GM21423 (cell line): ENCODE measurements around the gene MEMO1.
"Not testable (repeated sequence)": the region's sequence is repeated elsewhere in the genome, so short reads cannot be mapped to it uniquely, and the experiment has no call there.

Source experiments
- ATAC-seq: cut with Tn5 transposase; IDR thresholded peaks from one replicate; pipeline ENCODE4 v1.9.1; 2021; ENCODE audit warnings: mild to moderate bottlenecking, moderate library complexity; ENCODE audit not compliant: unreplicated experiment

The MEMO1 gene

DNA sequence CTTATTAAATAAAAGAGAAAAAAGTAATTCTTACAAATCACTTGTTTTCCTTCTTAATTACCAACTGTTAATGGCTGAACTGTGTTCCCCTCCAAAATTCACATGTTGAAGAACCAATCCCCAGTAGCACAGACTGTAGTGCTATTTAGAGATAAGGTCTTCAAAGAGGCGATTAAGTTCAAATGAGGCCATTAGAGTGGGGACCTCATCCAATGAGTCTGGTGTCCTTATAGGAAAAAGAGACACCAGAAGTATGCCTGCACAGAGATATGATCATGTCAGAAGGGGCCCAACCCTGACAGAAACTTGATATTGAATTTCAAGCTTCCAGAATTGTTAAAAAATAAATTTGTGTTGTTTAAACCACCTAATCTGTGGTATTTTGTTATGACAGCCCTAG lies 89.8 kb downstream of the MEMO1 start:
- no peak for ATAC-seq

DNA sequence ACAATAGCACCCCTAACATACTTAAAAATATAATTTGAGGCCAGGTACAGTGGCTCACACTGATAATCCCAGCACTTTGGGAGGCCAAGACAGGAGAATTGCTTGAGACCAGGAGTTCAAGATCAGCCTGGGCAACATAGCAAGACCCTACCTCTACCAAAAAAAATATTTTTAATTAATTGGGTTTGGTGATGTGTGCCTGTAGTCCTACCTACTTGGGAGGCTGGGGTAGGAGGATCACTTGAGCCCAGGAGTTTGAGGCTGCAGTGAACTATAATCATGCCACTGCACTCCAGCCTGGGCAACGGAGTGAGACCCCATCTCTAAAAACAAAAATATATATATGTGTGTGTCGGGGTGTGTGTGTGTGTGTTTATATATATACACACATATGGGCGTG lies 91.3 kb downstream of the MEMO1 start:
- no peak for ATAC-seq

DNA sequence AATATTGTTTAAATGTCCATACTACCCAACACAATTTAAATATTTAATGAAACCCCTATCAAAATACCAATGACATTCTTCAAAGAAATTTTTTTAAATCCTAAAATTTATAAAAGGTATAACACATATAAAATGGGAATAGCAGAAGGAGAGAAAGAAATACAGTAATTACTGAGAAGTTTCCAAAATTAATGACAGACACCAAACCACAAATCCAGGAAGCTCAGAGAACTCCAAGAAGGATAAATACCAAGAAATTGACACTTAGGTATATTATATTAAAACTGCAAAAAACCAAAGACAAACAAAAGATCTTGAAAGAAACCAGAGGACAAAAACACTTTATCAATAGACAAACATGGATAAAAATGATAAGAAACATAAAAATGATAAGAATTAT lies 101.1 kb downstream of the MEMO1 start:
- ATAC-seq: no peak

DNA sequence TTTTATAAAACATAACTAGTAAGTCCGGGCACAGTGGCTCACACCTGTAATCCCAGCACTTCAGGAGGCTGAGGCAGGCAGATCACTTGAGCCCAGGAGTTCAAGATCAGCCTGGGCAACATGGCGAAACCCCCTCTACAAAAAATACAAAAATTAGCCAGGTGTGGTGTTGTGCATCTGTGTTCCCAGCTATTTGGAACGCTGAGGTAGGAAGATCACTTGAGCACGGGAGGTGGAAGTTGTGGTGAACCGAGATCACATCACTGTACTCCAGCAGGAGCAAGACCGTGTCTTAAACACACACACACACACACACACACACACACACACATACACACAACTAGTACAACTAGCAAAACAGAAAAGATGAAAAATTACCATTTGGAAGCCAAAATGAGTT lies 103.3 kb downstream of the MEMO1 start:
- ATAC-seq: not testable (repeated sequence)

DNA sequence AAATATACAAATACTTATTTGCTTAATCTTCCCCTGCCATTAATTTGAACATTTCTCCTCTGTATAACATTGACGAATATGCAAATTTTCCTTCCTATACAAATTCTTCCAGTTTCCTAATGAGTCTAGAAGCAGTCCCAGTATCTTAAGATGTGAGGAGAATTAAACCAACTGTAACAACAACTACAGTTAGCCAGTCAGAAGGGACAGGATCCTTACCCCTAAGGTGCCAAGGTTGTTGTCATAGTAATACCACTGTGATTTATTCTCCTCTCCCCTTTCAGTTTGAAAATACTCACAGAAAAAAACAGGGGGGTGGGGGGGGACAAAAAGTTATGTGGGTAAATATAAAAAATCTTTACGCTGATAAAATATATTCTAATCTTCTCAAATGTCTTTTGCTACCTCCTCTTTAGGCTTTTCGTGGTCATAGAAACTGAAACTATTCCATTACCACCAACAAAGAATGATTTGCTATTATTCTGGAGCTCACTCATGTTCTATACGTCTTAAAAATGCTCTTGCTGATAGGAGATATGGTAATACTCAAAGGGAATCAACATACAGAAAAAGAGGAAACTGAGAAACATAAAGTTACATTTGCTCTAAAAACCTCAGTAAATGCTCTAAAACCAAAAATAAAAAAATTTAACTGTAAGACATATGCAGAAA lies 107.6 kb downstream of the MEMO1 start:
- no peak for ATAC-seq

DNA sequence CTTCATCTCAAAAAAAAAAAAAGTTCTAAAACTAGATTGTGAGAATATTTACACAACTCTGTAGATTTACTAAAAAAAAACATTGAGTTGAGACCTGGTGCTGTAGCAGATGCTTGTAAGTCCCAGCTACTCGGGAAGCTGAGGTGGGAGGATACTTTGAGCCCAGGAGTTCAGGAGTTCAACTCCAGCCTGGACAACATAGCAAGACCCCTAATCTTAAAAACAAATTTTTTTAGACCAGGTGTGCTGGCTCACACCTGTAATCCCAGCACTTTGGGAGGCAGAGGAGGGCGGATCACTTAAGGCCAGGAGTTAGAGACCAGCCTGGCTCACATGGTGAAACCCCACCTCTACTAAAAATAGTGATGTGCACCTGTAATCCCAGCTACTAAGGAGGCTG lies 108.9 kb downstream of the MEMO1 start:
- no peak for ATAC-seq

DNA sequence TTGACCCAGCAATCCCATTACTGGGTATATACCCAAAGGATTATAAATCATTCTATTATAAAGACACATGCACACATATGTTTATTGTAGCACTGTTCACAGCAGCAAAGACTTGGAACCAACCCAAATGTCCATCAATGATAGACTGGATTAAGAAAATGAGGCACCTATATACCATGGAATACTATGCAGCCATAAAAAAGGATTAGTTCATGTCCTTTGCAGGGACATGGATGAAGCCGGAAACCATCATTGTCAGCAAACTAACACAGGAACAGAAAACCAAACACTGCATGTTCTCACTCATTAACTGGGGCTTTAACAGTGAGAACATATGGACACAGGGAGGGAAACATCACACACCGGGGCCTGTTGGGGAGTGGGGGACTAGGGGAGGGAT lies 110.7 kb downstream of the MEMO1 start:
- not testable (repeated sequence) for ATAC-seq

DNA sequence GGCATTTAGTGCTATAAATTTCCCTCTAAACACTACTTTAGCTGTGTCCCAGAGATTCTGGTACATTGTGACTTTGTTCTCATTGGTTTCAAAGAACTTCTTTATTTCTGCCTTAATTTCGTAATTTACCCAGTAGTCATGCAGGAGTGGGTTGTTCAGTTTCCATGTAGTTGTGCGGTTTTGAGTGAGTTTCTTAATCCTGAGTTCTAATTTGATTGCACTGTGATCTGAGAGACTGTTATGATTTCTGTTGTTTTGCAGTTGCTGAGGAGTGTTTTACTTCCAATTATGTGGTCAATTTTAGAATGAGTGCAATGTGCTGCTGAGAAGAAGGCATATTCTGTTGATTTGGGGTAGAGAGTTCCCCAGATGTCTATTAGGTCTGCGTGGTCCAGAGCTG lies 112.5 kb downstream of the MEMO1 start:
- ATAC-seq: not testable (repeated sequence)

DNA sequence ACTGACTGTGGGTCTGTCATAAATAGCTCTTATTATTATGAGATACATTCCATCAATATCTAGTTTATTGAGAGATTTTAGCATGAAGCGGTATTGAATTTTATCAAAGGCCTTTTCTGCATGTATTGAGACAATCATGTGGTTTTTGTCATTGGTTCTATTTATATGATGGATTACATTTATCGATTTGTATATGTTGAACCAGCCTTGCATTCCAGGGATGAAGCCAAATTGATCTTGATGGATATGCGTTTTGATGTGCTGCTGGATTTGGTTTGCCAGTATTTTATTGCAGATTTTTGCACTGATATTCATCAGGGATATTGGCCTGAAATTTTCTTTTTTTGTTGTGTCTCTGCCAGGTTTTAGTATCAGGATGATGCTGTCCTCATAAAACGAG lies 113.5 kb downstream of the MEMO1 start:
- ATAC-seq: not testable (repeated sequence)

DNA sequence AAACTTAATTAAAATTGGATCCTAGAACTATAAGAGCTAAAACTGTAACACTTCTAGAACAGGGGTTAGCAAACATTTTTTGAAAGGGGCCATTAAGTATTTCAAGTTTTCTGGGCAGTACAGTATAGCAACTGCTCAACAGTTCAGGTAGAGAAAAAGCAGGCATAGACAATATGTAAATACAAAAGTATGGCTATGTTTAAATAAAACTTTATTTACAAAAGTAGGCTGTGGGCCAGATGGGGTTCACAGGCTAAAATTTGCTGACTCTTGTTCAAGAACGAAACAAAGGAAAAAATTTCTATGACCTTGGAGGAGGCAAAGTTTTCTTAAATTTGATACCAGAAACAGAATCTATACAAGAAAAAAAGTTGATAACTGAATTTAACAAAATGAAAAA lies 114.5 kb downstream of the MEMO1 start:
- no peak for ATAC-seq

DNA sequence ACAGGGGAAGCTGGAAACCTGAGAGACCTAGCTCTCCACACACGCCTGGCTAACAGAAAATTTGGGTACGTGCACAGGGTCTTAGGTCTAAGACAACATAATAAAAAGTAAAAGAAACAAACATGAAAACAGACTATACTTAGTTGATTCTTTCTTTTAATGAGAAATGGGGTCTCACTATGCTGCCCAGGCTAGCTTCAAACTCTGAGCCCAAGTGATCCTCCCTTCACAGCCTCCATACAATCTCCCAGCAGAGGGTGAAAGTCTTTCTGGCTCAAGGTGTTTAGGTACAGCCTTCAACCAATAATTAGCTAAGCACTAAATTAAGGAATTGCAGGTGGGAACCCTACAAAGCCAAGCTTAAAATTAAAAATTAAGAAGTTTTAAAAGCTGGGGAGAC lies 116.2 kb downstream of the MEMO1 start:
- ATAC-seq: no peak

DNA sequence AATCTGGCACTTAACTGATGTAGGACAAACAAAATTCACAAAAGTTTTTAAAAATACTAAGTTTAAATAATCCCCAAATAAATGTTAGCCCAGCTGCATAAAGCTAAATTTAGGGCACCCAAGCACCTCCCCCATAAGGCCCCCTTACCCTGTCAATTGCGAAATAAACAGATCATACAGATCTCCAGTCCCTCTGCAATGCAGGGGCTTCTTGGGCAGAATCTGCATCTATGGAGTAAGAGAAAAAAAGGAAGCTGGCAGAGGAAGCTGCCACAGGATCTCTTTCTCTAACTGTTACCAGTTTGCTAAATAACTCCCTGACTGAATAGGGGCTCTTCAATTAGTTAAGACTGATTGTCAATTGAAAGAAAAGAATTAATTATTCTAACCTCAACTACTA lies 117.7 kb downstream of the MEMO1 start:
- ATAC-seq: no peak

DNA sequence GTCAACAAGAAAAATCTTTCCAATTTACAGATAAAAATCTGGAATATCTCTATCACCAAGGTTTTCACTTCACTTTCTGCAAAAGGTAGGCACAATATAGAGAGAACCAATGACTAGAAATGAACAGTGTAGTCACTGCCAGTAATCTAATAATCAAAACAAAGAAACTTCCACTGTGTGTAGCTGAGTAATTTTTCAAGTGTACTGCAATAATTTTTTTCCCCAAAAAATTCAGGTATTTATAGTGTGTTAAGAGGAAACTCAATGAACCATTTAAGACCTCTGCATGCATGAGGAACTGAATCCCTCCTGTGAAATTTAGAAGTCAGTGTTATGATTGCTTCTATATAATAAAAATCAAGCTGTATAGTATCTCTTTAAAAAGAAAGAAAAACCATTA lies 121.8 kb downstream of the MEMO1 start:
- no peak for ATAC-seq

DNA sequence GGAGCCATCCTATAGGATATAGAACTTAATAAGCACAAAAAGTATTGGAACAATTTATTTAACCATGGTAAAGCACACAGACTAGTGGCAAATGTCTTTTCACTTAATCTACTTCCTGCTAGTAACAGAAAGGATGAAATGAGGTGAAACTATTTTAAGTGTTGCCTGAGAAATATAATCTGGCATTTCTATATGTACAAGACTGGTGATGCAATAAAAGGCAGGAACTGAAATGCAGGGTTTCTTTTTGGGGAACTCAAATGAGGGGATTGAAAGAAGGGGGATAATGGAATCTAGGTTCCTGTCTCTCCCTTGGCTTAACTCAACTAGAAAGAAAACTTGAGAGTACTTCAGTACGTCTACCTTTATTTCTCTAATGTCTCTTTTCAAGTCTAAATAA lies 122.3 kb downstream of the MEMO1 start:
- ATAC-seq: no peak

DNA sequence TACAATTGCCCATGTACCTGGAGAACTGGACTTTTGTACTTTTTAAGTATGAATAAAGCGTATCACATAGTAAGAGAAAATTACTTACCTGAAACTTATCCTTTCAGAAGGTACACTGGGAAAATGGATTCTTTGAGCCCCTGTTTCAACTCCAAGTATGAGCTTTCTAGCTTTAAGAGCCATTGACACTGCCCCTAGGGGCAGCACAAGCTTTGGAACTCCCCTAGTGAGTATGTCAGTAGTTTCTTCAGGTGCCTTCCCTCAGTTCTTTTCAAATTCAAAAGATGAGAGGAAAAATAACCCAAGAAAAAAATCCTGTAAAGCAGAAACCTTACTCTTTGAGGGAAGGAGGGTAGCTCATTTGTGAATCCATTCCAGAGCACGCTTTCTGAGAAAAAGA lies 124.1 kb downstream of the MEMO1 start:
- ATAC-seq: peak; percentile 56

DNA sequence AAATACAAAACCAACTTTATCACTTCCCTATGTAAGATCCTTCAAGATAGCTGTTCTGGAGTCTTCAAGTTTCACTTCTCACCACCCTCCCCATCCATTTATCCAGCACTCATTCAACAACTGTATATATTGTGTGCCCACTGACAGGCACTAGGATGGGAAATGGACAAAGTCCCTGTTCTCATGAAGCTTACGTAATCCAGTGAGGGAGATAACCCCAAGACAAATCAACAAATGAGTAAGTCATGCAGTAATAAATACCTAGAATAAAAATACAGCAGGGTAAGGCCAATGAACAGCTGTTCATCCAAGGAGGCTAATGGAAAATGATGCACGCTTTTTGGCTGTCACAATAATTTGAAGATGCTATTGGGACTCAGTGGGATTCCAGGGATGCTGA lies 133.8 kb downstream of the MEMO1 start:
- ATAC-seq: no peak

DNA sequence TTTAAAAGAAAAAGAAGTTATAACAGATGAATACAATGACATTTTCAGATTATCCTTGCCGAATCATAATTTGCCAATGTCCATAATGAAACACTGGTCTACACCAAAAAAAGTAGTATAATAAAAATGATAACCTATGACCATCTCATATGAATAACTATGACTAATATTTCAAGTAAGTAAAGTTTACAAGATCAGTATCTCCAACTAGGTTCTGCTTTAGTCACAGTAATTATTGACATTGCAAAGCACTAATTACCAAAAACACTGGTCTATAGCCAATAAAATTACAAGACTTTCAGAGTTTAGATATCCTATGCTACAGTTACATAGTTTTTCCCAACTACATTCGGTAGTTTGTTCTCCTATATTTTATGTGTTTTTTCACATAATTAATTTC lies 136.7 kb downstream of the MEMO1 start:
- ATAC-seq: no peak

DNA sequence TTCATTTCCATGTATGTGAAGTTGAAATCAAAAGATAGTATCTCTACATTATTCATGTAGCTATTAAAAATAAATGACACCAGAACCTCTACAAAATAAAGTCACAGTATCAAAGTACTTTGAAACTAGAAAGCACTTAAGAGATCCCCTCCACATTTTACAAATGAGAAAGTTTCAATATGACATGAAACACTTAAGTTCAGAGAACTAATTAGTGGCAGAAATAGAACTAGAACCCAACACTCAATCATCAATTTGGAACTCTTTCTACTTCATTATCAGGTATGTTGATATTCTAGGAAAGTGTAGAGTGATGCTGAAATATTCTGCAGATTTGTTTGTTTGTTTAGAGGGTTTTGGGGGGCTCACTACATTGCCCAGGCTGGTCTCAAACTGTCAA lies 145.6 kb downstream of the MEMO1 start:
- ATAC-seq: no peak

DNA sequence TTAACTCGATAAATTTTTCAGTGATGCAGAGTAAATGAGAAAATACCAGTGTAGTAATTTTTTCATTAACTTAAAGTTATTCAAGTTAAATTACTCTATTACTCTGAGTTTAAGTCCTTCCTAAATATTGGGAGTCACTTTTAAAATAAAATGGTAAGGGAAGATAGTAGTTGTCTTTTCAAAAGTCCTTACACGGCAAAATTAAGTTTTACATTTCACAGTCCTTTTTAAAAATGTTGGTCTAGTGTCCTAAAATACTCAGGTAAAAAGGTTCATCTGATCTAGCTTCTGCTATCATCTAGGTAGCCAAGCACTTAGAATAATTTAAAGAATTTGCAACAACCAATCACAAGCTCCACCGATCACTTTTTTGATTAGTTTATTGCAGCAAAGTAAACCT lies 146.9 kb downstream of the MEMO1 start:
- ATAC-seq: no peak

DNA sequence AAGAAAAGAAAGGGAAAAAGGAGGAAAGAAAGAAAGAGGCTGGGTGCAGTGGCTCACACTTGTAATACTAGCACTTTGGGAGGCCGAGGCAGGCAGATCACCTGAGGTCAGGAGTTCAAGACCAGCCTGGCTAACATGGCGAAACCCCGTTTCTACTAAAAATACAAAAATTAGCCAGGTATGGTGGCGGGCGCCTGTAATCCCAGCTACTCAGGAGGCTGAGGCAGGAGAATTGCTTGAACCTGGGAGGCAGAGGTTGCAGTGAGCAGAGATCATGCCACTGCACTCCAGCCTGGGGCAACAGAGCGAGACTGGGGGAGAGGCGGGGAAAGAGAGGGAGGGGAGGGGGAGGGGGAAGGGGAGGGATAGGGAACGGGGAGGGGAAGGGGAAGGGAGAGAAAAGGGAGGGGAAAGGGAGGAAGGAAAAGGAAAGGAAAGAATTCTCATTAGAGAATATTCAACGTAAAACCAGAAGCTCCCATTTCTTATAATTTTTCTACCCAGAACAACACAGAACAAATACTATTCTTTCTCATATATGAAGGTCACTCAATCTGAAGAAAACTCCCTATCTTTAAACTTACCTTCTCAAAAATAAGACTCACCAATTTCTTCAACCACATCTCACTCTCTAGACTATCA lies 147.7 kb downstream of the MEMO1 start:
- ATAC-seq: not testable (repeated sequence)

DNA sequence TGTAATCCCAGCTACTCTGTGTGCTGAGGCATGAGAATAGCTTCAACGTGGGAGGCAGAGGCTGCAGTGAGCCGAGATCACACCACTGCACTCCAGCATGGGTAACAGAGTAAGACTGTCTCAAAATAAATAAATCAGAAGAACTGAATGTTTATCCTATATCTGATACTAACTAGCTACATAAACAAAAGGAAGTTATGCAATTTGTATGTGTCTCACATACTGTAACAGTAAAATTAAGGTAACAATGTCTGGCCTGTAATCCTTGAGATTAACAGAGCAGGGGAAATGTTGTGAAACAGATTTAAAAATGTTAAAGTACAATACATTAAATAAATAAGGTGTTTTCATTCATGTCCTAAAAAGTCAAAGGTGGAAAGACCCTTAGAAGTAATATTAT lies 150.8 kb downstream of the MEMO1 start:
- no peak for ATAC-seq

DNA sequence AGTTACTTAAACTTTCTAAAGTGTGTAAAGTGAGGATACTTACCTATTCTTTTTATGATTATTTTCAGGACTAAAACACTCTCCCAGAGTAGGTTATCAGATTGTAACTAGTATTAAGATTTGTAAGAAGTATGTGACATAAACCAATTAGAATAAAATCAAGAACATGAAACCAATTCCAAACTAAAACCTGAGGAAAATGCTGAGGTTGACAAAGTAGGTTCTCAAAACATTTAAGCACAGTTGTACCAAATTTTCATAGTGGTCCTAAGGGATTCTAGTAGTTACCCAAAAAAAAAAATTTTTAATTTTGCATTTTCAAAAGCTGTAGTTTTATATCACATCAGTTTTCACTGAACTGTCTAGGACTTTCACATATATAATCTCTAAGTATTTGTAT lies 157.3 kb downstream of the MEMO1 start:
- no peak for ATAC-seq

DNA sequence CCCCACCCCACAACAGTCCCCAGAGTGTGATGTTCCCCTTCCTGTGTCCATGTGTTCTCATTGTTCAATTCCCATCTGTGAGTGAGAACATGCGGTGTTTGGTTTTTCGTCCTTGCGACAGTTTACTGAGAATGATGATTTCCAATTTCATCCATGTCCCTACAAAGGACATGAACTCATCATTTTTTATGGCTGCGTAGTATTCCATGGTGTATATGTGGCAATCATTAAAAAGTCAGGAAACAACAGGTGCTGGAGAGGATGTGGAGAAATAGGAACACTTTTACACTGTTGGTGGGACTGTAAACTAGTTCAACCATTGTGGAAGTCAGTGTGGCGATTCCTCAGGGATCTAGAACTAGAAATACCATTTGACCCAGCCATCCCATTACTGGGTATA lies 168.7 kb downstream of the MEMO1 start:
- not testable (repeated sequence) for ATAC-seq
